ENCODE results near the gene CHST6. TPM values are rescaled to one million over a fixed set of nuclear protein-coding genes. Genes with fewer than 3 reads are reported as not detected.
"Not testable (repeated sequence)": the region's sequence is repeated elsewhere in the genome, so short reads cannot be mapped to it uniquely, and the experiment has no call there.

CHST6 gene
- total RNA-seq, 1 experiment from 2014 or later = 20.8 TPM

- no peaks in the 10 kb centered on the region for H3K27me3 ChIP-seq (ENCODE audit: insufficient read depth, low read length)
- H3T11ph ChIP-seq (ENCODE audit: low read length) = no peak overlapping the region
- no peak overlapping the region for H3K18ac ChIP-seq (ENCODE audit: insufficient read length, low read depth, low read length)
- H3K23ac ChIP-seq (ENCODE audit: insufficient read length, low read depth, low read length) = no peak overlapping the region
- no peak overlapping the region for H2BK120ac ChIP-seq (ENCODE audit: low read depth, low read length, poor library complexity, severe bottlenecking)
- Mint-ChIP-seq H3K4me3 (no peak overlapping the region), H3K27ac (no peak overlapping the region), H3K36me3 (ENCODE audit: insufficient read depth in 1 of 3, low read depth in 3 of 3) (no peaks in the 10 kb centered on the region), H3K9me3 (no peaks in the 10 kb centered on the region; a peak in 1 of 5 replicates), H3K4me1 (peaks cover 2 to 4% of the 10 kb centered on the region in 2 experiments), H3K27me3 (ENCODE audit: low read depth) (no peaks in the 10 kb centered on the region)
- H3K9ac ChIP-seq (ENCODE audit: extremely low read depth, insufficient read length, low read length) = no peak overlapping the region
- no peak overlapping the region for H3K56ac ChIP-seq (ENCODE audit: insufficient read length, low read depth, low read length)
- H2BK15ac ChIP-seq (ENCODE audit: low read depth, low read length) = no peak overlapping the region
- no peak overlapping the region for H3K27ac ChIP-seq (ENCODE audit: insufficient read length, low read depth, low read length)
- H3K4me1 ChIP-seq (ENCODE audit: insufficient read depth, low read length) = no peaks in the 10 kb centered on the region
- no peak overlapping the region for H2BK12ac ChIP-seq (ENCODE audit: insufficient read length, low read depth, low read length)
- H3K4me2 ChIP-seq (ENCODE audit: insufficient read depth, insufficient read length, low read length) = no peak overlapping the region
- no peak overlapping the region for H4K91ac ChIP-seq (ENCODE audit: insufficient read length, low read depth, low read length)
- H3K79me1 ChIP-seq (ENCODE audit: insufficient read depth, low read depth, low read length, poor library complexity, severe bottlenecking) = no peaks in the 10 kb centered on the region
- TF ChIP-seq, protein P1, sequence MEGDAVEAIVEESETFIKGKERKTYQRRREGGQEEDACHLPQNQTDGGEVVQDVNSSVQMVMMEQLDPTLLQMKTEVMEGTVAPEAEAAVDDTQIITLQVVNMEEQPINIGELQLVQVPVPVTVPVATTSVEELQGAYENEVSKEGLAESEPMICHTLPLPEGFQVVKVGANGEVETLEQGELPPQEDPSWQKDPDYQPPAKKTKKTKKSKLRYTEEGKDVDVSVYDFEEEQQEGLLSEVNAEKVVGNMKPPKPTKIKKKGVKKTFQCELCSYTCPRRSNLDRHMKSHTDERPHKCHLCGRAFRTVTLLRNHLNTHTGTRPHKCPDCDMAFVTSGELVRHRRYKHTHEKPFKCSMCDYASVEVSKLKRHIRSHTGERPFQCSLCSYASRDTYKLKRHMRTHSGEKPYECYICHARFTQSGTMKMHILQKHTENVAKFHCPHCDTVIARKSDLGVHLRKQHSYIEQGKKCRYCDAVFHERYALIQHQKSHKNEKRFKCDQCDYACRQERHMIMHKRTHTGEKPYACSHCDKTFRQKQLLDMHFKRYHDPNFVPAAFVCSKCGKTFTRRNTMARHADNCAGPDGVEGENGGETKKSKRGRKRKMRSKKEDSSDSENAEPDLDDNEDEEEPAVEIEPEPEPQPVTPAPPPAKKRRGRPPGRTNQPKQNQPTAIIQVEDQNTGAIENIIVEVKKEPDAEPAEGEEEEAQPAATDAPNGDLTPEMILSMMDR (conservative IDR thresholded peaks at IDR 0.05) = no peak
- H2BK20ac ChIP-seq (ENCODE audit: low read depth, low read length, poor library complexity, severe bottlenecking) = no peak overlapping the region
- H3K14ac ChIP-seq (ENCODE audit: insufficient read depth, low read length) = no peak overlapping the region
- H3K4ac ChIP-seq (ENCODE audit: low read depth, low read length) = no peak overlapping the region
- no peak overlapping the region for H2BK5ac ChIP-seq (ENCODE audit: insufficient read length, low read length)
- H4K8ac ChIP-seq (replicated peaks; ENCODE audit: insufficient read length, low read depth, low read length) = no peak overlapping the region
- H3K9me3 ChIP-seq (ENCODE audit: control insufficient read depth, low read depth, low read length) = no peaks in the 10 kb centered on the region
- WGBS (ENCODE audit: extremely low coverage, insufficient read length, low lambda C conversion rate) = no CpG with 5 or more reads among the region's 5 CpGs
- H3K79me2 ChIP-seq (ENCODE audit: insufficient read depth, low read length) = no peaks in the 10 kb centered on the region
- no peak for DNase-seq
- H4K5ac ChIP-seq (ENCODE audit: insufficient read length, low read depth, low read length) = no peak overlapping the region
- no peaks in the 10 kb centered on the region for H3K23me2 ChIP-seq (ENCODE audit: insufficient read length, low read depth, low read length, poor library complexity, severe bottlenecking)
- H2AK5ac ChIP-seq (ENCODE audit: insufficient read length, low read length) = no peak overlapping the region
- H4K20me1 ChIP-seq (ENCODE audit: control insufficient read depth, insufficient read depth, insufficient read length) = no peaks in the 10 kb centered on the region
- H2AFZ ChIP-seq (ENCODE audit: low read length) = no peak overlapping the region
These were observed 6.1 kb upstream of the CHST6 start for GRCh38 chr16:75501359-75501758.

DNA sequence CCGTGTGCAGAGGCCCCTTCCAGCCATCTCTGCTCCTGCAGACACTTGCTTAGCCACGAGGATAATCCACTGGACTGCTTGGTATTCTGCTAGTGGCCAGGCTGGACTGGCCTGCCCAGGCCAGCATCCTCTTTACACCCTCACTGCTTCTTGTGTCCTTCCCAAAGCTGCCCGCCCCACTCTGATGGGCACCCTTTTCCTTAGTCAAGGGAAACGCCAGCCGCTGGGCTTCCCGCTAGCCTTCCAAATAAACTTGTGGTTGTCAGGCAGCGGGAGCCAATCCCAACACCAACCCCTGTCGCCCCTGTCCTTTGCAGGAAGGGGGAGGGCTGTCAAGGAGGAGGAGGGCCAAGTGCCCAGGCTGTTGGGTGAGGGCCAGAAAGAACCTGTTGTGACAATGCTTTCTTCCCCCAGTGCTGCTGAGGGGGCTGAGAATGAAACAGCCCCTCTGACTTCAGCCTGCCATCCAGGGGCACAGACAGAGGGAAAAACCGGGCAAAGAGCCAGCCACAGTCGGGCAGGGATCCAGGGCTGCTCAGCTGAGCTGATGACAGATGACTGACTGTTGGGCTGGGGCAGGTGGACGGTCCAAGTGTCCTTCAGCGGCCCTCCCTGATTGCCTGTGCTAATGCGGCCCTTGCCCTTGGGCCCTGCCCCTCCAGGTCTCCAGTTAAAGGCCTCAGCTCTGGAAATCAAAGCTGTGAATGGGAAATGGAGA is 3.5 kb upstream of the CHST6 start:
- not testable (repeated sequence) for H2BK20ac ChIP-seq (ENCODE audit: low read depth, low read length, poor library complexity, severe bottlenecking); H2BK5ac ChIP-seq (ENCODE audit: insufficient read length, low read length); H2BK120ac ChIP-seq (ENCODE audit: low read depth, low read length, poor library complexity, severe bottlenecking); H3K4me3 Mint-ChIP-seq; H2BK12ac ChIP-seq (ENCODE audit: insufficient read length, low read depth, low read length); H2BK15ac ChIP-seq (ENCODE audit: low read depth, low read length); H2AK5ac ChIP-seq (ENCODE audit: insufficient read length, low read length); H3K27me3 ChIP-seq (ENCODE audit: insufficient read depth, low read length); H4K8ac ChIP-seq (replicated peaks; ENCODE audit: insufficient read length, low read depth, low read length); H3K4ac ChIP-seq (ENCODE audit: low read depth, low read length); H3K23ac ChIP-seq (ENCODE audit: insufficient read length, low read depth, low read length); H3K18ac ChIP-seq (ENCODE audit: insufficient read length, low read depth, low read length); H3K27ac Mint-ChIP-seq; H3K27ac ChIP-seq (ENCODE audit: insufficient read length, low read depth, low read length); H3K4me1 ChIP-seq (ENCODE audit: insufficient read depth, low read length); H3K56ac ChIP-seq (ENCODE audit: insufficient read length, low read depth, low read length); H3K4me2 ChIP-seq (ENCODE audit: insufficient read depth, insufficient read length, low read length); H2AFZ ChIP-seq (ENCODE audit: low read length); H3K14ac ChIP-seq (ENCODE audit: insufficient read depth, low read length); H3K79me2 ChIP-seq (ENCODE audit: insufficient read depth, low read length); H3K27me3 Mint-ChIP-seq (ENCODE audit: low read depth); H3K79me1 ChIP-seq (ENCODE audit: insufficient read depth, low read depth, low read length, poor library complexity, severe bottlenecking); H4K5ac ChIP-seq (ENCODE audit: insufficient read length, low read depth, low read length); H3T11ph ChIP-seq (ENCODE audit: low read length); H4K91ac ChIP-seq (ENCODE audit: insufficient read length, low read depth, low read length); DNase-seq; H3K9ac ChIP-seq (ENCODE audit: extremely low read depth, insufficient read length, low read length); H3K23me2 ChIP-seq (ENCODE audit: insufficient read length, low read depth, low read length, poor library complexity, severe bottlenecking); H3K36me3 Mint-ChIP-seq (ENCODE audit: insufficient read depth in 1 of 3, low read depth in 3 of 3); H3K9me3 ChIP-seq (ENCODE audit: control insufficient read depth, low read depth, low read length); H3K9me3 Mint-ChIP-seq; H4K20me1 ChIP-seq (ENCODE audit: control insufficient read depth, insufficient read depth, insufficient read length)
- H3K4me1 Mint-ChIP-seq = peaks cover 11 to 13% of the 10 kb centered on the region in 2 experiments
- no CpG with 5 or more reads among the region's 13 CpGs for WGBS (ENCODE audit: extremely low coverage, insufficient read length, low lambda C conversion rate)

All from H9 (cell line).